SK-N-SH treated with all-trans-retinoic acid at 6 μM for 48 hours (cell line): Measurements from ENCODE around the gene SPAG9.

Experiments used
- ATAC-seq: fragments of 200-7000 bp; cut with Tn5 transposase; 3 replicates; pipeline ENCODE4 v1.9.1; 2020; ENCODE audit warnings: mild to moderate bottlenecking, moderate library complexity
- ARNTL ChIP-seq: fragments of 450-650 bp; formaldehyde crosslinking; IDR thresholded peaks from 2 replicates; pipeline ENCODE4 v1.5.0; 2020; ENCODE audit warnings: low read depth, mild to moderate bottlenecking, moderate library complexity, borderline replicate concordance
- BACH2 ChIP-seq: fragments of 250-450 bp; sonication (Bioruptor Pico); IDR thresholded peaks from 2 replicates; pipeline ENCODE4 v1.9.0; 2021; ENCODE audit warnings: mild to moderate bottlenecking, borderline replicate concordance
- CSDC2 ChIP-seq: fragments of 250-450 bp; sonication (Bioruptor Pico); IDR thresholded peaks from 2 replicates; pipeline ENCODE4 v1.5.0; 2020; ENCODE audit warnings: mild to moderate bottlenecking, moderate library complexity
- ESRRG ChIP-seq: fragments of 250-450 bp; sonication (Bioruptor Pico); IDR thresholded peaks from 2 replicates; pipeline ENCODE4 v1.6.1; 2021; ENCODE audit warnings: mild to moderate bottlenecking
- ISL1 ChIP-seq: fragments of 250-450 bp; sonication (Bioruptor Pico); IDR thresholded peaks from 2 replicates; pipeline ENCODE4 v2.1.2; 2022; ENCODE audit warnings: mild to moderate bottlenecking, moderate library complexity
- OSR1 ChIP-seq: fragments of 250-450 bp; sonication (Bioruptor Pico); IDR thresholded peaks from 2 replicates; pipeline ENCODE4 v1.8.0; 2022; ENCODE audit warnings: moderate library complexity, mild to moderate bottlenecking, inconsistent platforms
- PPARA ChIP-seq: fragments of 250-450 bp; sonication (Bioruptor Pico); IDR thresholded peaks from 2 replicates; pipeline ENCODE4 v1.5.0; 2020; ENCODE audit warnings: mild to moderate bottlenecking, borderline replicate concordance
- RARB ChIP-seq: fragments of 250-450 bp; sonication (Bioruptor Pico); IDR thresholded peaks from 2 replicates; pipeline ENCODE4 v1.8.0; 2021; ENCODE audit warnings: mild to moderate bottlenecking, moderate library complexity
- SNAI2 ChIP-seq: fragments of 250-450 bp; sonication (Bioruptor Pico); IDR thresholded peaks from 2 replicates; pipeline ENCODE4 v1.5.0; 2020; ENCODE audit warnings: mild to moderate bottlenecking, moderate library complexity
- TCF4 ChIP-seq: fragments of 250-450 bp; sonication (Bioruptor Pico); IDR thresholded peaks from 2 replicates; pipeline ENCODE4 v1.8.0; 2021; ENCODE audit warnings: mild to moderate bottlenecking, moderate library complexity, borderline replicate concordance
- TOX ChIP-seq: fragments of 250-450 bp; sonication (Bioruptor Pico); IDR thresholded peaks from 2 replicates; pipeline ENCODE4 v1.8.0; 2021; ENCODE audit warnings: mild to moderate bottlenecking, moderate library complexity, borderline replicate concordance
- ZC3H10 ChIP-seq: fragments of 250-450 bp; sonication (Bioruptor Pico); IDR thresholded peaks from 2 replicates; pipeline ENCODE4 v1.5.1; 2021; ENCODE audit warnings: mild to moderate bottlenecking, moderate library complexity
- ZFP3 ChIP-seq: fragments of 250-450 bp; sonication (Bioruptor Pico); IDR thresholded peaks from 2 replicates; pipeline ENCODE4 v1.5.0; 2020; ENCODE audit warnings: mild to moderate bottlenecking, moderate library complexity
- ZFP30 ChIP-seq: fragments of 450-650 bp; formaldehyde crosslinking; IDR thresholded peaks from 2 replicates; pipeline ENCODE4 v1.5.0; 2022; ENCODE audit warnings: mild to moderate bottlenecking, moderate library complexity
- ZNF565 ChIP-seq: fragments of 450-650 bp; formaldehyde crosslinking; conservative IDR thresholded peaks from 2 replicates; pipeline ENCODE4 v1.5.0; 2020; ENCODE audit warnings: low read depth, mild to moderate bottlenecking, moderate library complexity
- ZNF8 ChIP-seq: fragments of 450-650 bp; formaldehyde crosslinking; IDR thresholded peaks from 2 replicates; pipeline ENCODE4 v1.5.0; 2020; ENCODE audit warnings: mild to moderate bottlenecking, moderate library complexity
- TF ChIP-seq, protein P1 (sequence below): fragments of 250-450 bp; sonication (Bioruptor Pico); IDR thresholded peaks from 2 replicates; pipeline ENCODE4 v1.5.1; 2020; ENCODE audit warnings: low read depth, mild to moderate bottlenecking, moderate library complexity
- TF ChIP-seq, protein P2 (sequence below): fragments of 250-450 bp; sonication (Bioruptor Pico); IDR thresholded peaks from 2 replicates; pipeline ENCODE4 v1.5.1; 2021; ENCODE audit warnings: mild to moderate bottlenecking, moderate library complexity
- TF ChIP-seq, protein P3 (sequence below): fragments of 250-450 bp; sonication (Bioruptor Pico); IDR thresholded peaks from 2 replicates; pipeline ENCODE4 v1.8.0; 2020; ENCODE audit warnings: mild to moderate bottlenecking, moderate library complexity, borderline replicate concordance
- TF ChIP-seq, protein P4 (sequence below): fragments of 250-450 bp; sonication (Bioruptor Pico); IDR thresholded peaks from 2 replicates; pipeline ENCODE4 v1.8.0; 2021; ENCODE audit warnings: low read depth, mild to moderate bottlenecking, moderate library complexity, borderline replicate concordance

Gene SPAG9

DNA sequence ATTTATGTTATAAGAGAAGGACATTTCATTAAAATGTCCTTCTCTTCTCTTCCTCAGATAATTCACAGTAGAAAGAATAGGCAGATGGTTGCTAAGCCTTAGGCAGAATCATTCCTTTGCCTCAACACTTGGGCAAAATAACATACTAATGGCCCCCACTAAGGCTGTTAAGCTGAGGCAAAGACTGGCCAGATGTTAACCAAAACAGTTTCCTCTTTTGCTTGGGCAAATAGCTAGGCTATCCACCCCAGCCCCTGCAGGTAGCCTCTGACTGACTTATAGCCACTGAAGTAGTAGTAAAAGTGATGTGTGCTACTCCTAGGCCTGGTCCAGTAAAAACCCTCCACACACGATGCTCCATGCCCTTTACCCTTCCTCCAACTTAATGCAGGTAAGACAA is 55.2 kb downstream of the SPAG9 start (continued):
- TF ChIP-seq, protein P1, sequence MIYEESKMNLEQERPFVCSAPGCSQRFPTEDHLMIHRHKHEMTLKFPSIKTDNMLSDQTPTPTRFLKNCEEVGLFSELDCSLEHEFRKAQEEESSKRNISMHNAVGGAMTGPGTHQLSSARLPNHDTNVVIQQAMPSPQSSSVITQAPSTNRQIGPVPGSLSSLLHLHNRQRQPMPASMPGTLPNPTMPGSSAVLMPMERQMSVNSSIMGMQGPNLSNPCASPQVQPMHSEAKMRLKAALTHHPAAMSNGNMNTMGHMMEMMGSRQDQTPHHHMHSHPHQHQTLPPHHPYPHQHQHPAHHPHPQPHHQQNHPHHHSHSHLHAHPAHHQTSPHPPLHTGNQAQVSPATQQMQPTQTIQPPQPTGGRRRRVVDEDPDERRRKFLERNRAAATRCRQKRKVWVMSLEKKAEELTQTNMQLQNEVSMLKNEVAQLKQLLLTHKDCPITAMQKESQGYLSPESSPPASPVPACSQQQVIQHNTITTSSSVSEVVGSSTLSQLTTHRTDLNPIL (CRISPR knock-in tag) = no peak
- TF ChIP-seq ARNTL (CRISPR knock-in tag) = no peak
- no peak for TF ChIP-seq ZFP3
- no peak for TF ChIP-seq ISL1 (CRISPR knock-in tag)

DNA sequence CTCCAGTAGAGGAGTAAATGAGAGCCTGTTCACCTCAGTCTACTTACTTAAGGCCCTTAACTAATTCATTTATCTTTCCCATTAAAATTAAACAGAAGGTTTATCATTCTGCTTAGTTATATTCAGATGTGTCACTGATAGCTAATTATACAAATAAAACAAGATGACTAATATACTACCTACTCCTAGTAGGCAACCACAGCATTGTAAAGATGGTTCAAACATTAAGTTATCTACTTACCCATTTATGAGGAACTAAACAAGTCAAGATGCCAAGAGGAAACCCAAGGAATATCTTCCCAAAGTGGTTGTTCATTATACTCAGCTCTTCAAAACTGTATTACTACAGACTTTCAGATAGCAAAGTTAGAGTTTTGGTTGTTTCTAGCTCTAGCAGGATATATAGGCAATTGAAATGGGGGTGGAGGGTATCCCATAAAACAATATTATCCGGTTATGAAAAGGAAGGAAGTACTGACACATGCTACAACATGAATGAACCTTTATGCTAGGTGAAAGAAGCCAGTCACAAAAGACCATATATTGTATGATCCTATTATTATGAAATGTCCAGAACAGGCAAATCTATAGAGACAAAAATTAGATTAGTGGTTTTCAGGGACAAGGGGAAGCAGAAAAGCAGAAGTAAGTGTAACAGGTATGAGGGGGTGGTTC is 56.5 kb downstream of the SPAG9 start:
- no peak for TF ChIP-seq OSR1 (CRISPR knock-in tag)
- TF ChIP-seq ZFP3 = no peak
- TF ChIP-seq ESRRG = no peak
- TF ChIP-seq TOX (CRISPR knock-in tag) = no peak
- no peak for TF ChIP-seq BACH2 (CRISPR knock-in tag)
- no peak for TF ChIP-seq ISL1 (CRISPR knock-in tag)
- TF ChIP-seq, protein P2, sequence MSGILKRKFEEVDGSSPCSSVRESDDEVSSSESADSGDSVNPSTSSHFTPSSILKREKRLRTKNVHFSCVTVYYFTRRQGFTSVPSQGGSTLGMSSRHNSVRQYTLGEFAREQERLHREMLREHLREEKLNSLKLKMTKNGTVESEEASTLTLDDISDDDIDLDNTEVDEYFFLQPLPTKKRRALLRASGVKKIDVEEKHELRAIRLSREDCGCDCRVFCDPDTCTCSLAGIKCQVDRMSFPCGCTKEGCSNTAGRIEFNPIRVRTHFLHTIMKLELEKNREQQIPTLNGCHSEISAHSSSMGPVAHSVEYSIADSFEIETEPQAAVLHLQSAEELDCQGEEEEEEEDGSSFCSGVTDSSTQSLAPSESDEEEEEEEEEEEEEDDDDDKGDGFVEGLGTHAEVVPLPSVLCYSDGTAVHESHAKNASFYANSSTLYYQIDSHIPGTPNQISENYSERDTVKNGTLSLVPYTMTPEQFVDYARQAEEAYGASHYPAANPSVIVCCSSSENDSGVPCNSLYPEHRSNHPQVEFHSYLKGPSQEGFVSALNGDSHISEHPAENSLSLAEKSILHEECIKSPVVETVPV (CRISPR knock-in tag) = no peak
- no peak for TF ChIP-seq SNAI2 (CRISPR knock-in tag)
- no peak for TF ChIP-seq ZFP30 (CRISPR knock-in tag)
- no peak for TF ChIP-seq ZC3H10
- no peak for TF ChIP-seq RARB
- TF ChIP-seq CSDC2 = no peak
- TF ChIP-seq, protein P3, sequence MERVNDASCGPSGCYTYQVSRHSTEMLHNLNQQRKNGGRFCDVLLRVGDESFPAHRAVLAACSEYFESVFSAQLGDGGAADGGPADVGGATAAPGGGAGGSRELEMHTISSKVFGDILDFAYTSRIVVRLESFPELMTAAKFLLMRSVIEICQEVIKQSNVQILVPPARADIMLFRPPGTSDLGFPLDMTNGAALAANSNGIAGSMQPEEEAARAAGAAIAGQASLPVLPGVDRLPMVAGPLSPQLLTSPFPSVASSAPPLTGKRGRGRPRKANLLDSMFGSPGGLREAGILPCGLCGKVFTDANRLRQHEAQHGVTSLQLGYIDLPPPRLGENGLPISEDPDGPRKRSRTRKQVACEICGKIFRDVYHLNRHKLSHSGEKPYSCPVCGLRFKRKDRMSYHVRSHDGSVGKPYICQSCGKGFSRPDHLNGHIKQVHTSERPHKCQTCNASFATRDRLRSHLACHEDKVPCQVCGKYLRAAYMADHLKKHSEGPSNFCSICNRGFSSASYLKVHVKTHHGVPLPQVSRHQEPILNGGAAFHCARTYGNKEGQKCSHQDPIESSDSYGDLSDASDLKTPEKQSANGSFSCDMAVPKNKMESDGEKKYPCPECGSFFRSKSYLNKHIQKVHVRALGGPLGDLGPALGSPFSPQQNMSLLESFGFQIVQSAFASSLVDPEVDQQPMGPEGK (CRISPR knock-in tag) = no peak
- TF ChIP-seq ZNF565 (CRISPR knock-in tag) = no peak
- no peak for TF ChIP-seq ZNF8 (CRISPR knock-in tag)
- TF ChIP-seq ARNTL (CRISPR knock-in tag) = no peak
- TF ChIP-seq TCF4 (CRISPR knock-in tag) = no peak
- ATAC-seq = no peak

DNA sequence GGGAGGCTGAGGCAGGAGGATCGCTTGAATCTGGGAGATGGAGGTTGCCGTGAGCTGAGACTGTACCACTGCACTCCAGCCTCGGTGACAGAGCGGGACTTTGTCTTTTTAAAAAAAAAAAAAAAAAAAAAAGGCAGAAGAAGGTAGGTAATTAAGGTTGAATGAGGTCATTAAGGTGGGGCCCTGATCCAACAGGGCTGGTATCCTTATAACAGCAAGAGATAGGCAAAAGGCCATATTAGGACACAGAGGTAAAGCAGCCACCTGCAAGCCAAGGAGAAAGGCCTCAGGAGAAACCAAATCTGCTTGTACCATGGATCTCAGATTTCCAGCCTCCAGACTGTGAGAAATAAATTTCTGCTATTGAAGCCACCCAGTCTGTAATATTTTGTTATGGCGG is 60.3 kb downstream of the SPAG9 start:
- TF ChIP-seq, protein P1 (CRISPR knock-in tag) = no peak
- TF ChIP-seq ZNF565 (CRISPR knock-in tag) (no peak), ZNF8 (CRISPR knock-in tag) (no peak), ZFP30 (CRISPR knock-in tag) (no peak), ESRRG (no peak), PPARA (CRISPR knock-in tag) (no peak), SNAI2 (CRISPR knock-in tag) (no peak), BACH2 (CRISPR knock-in tag) (no peak), ZFP3 (no peak), ARNTL (CRISPR knock-in tag) (no peak), CSDC2 (no peak), TCF4 (CRISPR knock-in tag) (no peak)
- TF ChIP-seq, protein P3 (CRISPR knock-in tag) = no peak
- TF ChIP-seq, protein P2 (CRISPR knock-in tag) = no peak
- TF ChIP-seq, protein P4, sequence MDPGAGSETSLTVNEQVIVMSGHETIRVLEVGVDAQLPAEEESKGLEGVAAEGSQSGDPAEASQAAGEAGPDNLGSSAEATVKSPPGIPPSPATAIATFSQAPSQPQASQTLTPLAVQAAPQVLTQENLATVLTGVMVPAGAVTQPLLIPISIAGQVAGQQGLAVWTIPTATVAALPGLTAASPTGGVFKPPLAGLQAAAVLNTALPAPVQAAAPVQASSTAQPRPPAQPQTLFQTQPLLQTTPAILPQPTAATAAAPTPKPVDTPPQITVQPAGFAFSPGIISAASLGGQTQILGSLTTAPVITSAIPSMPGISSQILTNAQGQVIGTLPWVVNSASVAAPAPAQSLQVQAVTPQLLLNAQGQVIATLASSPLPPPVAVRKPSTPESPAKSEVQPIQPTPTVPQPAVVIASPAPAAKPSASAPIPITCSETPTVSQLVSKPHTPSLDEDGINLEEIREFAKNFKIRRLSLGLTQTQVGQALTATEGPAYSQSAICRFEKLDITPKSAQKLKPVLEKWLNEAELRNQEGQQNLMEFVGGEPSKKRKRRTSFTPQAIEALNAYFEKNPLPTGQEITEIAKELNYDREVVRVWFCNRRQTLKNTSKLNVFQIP (CRISPR knock-in tag) = no peak
- TF ChIP-seq, all 23 proteins: peak for 0
- no peak for ATAC-seq
